ENCODE measurements around the gene TNNC1. TPM values are rescaled to one million over a fixed set of nuclear protein-coding genes. Genes with fewer than 3 reads are reported as not detected.

The TNNC1 gene
- total and polyA plus RNA-seq, 10 of the 15 experiments (the other 5 are each of a cell fraction or from before 2014, with no cell fraction given), result 0.13 to 1.3 (median 0.53) TPM; not detected in 2

DNA sequence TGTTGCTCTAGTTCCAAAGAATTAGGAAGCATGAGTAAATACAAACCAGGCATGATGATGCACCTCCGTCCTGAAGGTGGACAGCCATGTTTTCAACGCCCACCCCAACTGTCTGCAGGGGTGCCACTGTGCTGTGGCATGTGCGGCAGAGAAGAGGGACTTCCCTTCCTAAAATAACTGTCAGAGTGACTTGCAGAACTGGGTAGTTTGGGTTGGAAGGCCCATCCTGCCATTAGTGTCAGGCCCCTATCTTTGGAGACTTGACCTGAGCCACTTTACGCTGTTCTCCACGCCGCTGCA lies 23.9 kb upstream of the TNNC1 start (continued):
- TF ChIP-seq BCL3 (IDR thresholded peaks at IDR 0.05; ENCODE audit: borderline replicate concordance, insufficient read depth, low read depth, low read length, poor library complexity, severe bottlenecking) (no peak), ATF2 (IDR thresholded peaks at IDR 0.05; ENCODE audit: low read length) (no peak), NRF1 (conservative IDR thresholded peaks at IDR 0.05; ENCODE audit: low read depth, low read length) (no peak), PAX5 (IDR thresholded peaks at IDR 0.05; ENCODE audit: borderline replicate concordance, low read depth, low read length) (no peak), SMAD5 (IDR thresholded peaks at IDR 0.05; ENCODE audit: low read depth) (no peak), GABPA (IDR thresholded peaks at IDR 0.05; ENCODE audit: low read depth) (no peak)

GRCh38 chr3:52477076-52477795 lies 23.4 kb upstream of the TNNC1 start:
- no peak overlapping the region for H2AFZ ChIP-seq (ENCODE audit: control insufficient read depth, low read depth, low read length)
- TF ChIP-seq ZNF274 (IDR thresholded peaks at IDR 0.05; ENCODE audit: insufficient read depth, insufficient read length) (no peak), TAF1 (IDR thresholded peaks at IDR 0.05; ENCODE audit: borderline replicate concordance, low read depth, low read length) (no peak), STAT1 (conservative IDR thresholded peaks at IDR 0.05) (no peak), ZZZ3 (IDR thresholded peaks at IDR 0.05; ENCODE audit: control insufficient read depth, insufficient read length, low read depth) (no peak)
- no peaks in the 10 kb centered on the region for H3K79me2 ChIP-seq (ENCODE audit: control insufficient read depth, insufficient read depth, low read length)
- no peaks in the 10 kb centered on the region for H3K27me3 ChIP-seq (replicated peaks in 1 of 2; ENCODE audit: control insufficient read depth in 2 of 2, insufficient read depth in 2 of 2, low read length in 1 of 2)
- DNase-seq (ENCODE audit: low read depth, low spot score) (no peak), FAIRE-seq (no peak), ATAC-seq (no peak)
- BruUV-seq (replicated peaks), result no TSS peak
- no peaks in the 10 kb centered on the region for H4K20me1 ChIP-seq (ENCODE audit: control insufficient read depth, insufficient read depth)
- H3K4me3 ChIP-seq, result no peak overlapping the region
- POLR2A ChIA-PET, result no interaction called here
- SMC1A ChIA-PET (ENCODE audit: uncharacterized antibody, unreplicated experiment), result no interaction called here
- H3K36me3 ChIP-seq (ENCODE audit: control insufficient read depth in 2 of 2, insufficient read depth in 2 of 2, low read length in 1 of 2), result peaks cover 34 to 52% of the 10 kb centered on the region in 2 experiments
- no peak overlapping the region for H3K27ac ChIP-seq (ENCODE audit: control insufficient read depth, insufficient read depth)
- no peak overlapping the region for H3K9ac ChIP-seq (ENCODE audit: control insufficient read depth, insufficient read depth, low read length)
- 96% methylated on average over 15 of the region's 16 CpGs for WGBS (ENCODE audit: insufficient coverage, insufficient replicate concordance, low lambda C conversion rate, missing lambda C conversion rate)
- H3K4me1 ChIP-seq (ENCODE audit: control insufficient read depth, insufficient read depth, low read length), result no peaks in the 10 kb centered on the region
- RAD21 ChIA-PET (ENCODE audit: unreplicated experiment), result no interaction called here
- no peak overlapping the region for H3K4me2 ChIP-seq (ENCODE audit: control insufficient read depth, insufficient read depth)
- H3K9me3 ChIP-seq (replicated peaks; ENCODE audit: control insufficient read depth, insufficient read depth, low read length), result no peaks in the 10 kb centered on the region
- in situ Hi-C loops (cut with MboI) (no loop called here), intact Hi-C loops (cut with micrococcal nuclease; ENCODE audit: unreplicated experiment) (no loop called here)
- CTCF ChIA-PET, result no interaction called here
